ENCODE data around the gene PRPF6. TPM values are rescaled to one million over a fixed set of nuclear protein-coding genes. Genes with fewer than 3 reads are reported as not detected.

The PRPF6 gene
- total RNA-seq, 2 donors from 2014 or later: 88.5 to 97.4 TPM

GRCh38 chr20:64065062-64065973 is 84.4 kb downstream of the PRPF6 start:
- peak overlapping the region; percentile 90 for H3K27ac Mint-ChIP-seq
- no peaks in the 10 kb centered on the region for H3K27me3 Mint-ChIP-seq
- H3K9me3 Mint-ChIP-seq: no peaks in the 10 kb centered on the region
- peak overlapping the region; percentile 89 for H3K4me3 Mint-ChIP-seq
- ATAC-seq (replicated peaks): no peak
- H3K4me1 Mint-ChIP-seq: peaks cover 32% of the 10 kb centered on the region
- peaks cover 5% of the 10 kb centered on the region for H3K36me3 Mint-ChIP-seq (ENCODE audit: low read depth)

GRCh38 chr20:64065974-64066343 is 85.0 kb downstream of the PRPF6 start:
- Mint-ChIP-seq H3K9me3 (no peaks in the 10 kb centered on the region), H3K36me3 (ENCODE audit: low read depth) (peaks cover 5% of the 10 kb centered on the region), H3K27ac (peak overlapping the region; percentile 90), H3K4me1 (peaks cover 32% of the 10 kb centered on the region), H3K4me3 (peak overlapping the region; percentile 89), H3K27me3 (no peaks in the 10 kb centered on the region)
- peak; percentile 80 for ATAC-seq (replicated peaks)

- no peaks in the 10 kb centered on the region for H3K9me3 Mint-ChIP-seq
- peak overlapping the region; percentile 20 for H3K4me3 Mint-ChIP-seq
- peaks cover 5% of the 10 kb centered on the region for H3K36me3 Mint-ChIP-seq (ENCODE audit: low read depth)
- no peak for ATAC-seq (replicated peaks)
- H3K27me3 Mint-ChIP-seq: no peaks in the 10 kb centered on the region
- H3K4me1 Mint-ChIP-seq: peaks cover 32% of the 10 kb centered on the region
- H3K27ac Mint-ChIP-seq: peak overlapping the region; percentile 28
Measured at GRCh38 chr20:64067005-64067632, 86.2 kb downstream of the PRPF6 start.

- H3K27me3 Mint-ChIP-seq: no peaks in the 10 kb centered on the region
- H3K36me3 Mint-ChIP-seq (ENCODE audit: low read depth): peaks cover 5% of the 10 kb centered on the region
- H3K4me3 Mint-ChIP-seq: no peak overlapping the region
- H3K4me1 Mint-ChIP-seq: peaks cover 32% of the 10 kb centered on the region
- ATAC-seq (replicated peaks): no peak
- peak overlapping the region; percentile 25 for H3K27ac Mint-ChIP-seq
- H3K9me3 Mint-ChIP-seq: no peaks in the 10 kb centered on the region
Measured at GRCh38 chr20:64067733-64068307, 86.9 kb downstream of the PRPF6 start.

- Mint-ChIP-seq H3K9me3 (no peaks in the 10 kb centered on the region), H3K27me3 (no peaks in the 10 kb centered on the region), H3K27ac (peak overlapping the region; percentile 25), H3K4me3 (no peak overlapping the region), H3K36me3 (ENCODE audit: low read depth) (peaks cover 10% of the 10 kb centered on the region), H3K4me1 (peaks cover 32% of the 10 kb centered on the region)
- ATAC-seq (replicated peaks): no peak
Measured at GRCh38 chr20:64068386-64069208, 87.7 kb downstream of the PRPF6 start.

- peaks cover 11% of the 10 kb centered on the region for H3K36me3 Mint-ChIP-seq (ENCODE audit: low read depth)
- no peak for ATAC-seq (replicated peaks)
- H3K4me3 Mint-ChIP-seq: no peak overlapping the region
- no peak overlapping the region for H3K27ac Mint-ChIP-seq
- no peaks in the 10 kb centered on the region for H3K27me3 Mint-ChIP-seq
- H3K9me3 Mint-ChIP-seq: no peaks in the 10 kb centered on the region
- H3K4me1 Mint-ChIP-seq: peaks cover 26% of the 10 kb centered on the region
Measured at GRCh38 chr20:64069209-64069613, 88.3 kb downstream of the PRPF6 start.

GRCh38 chr20:64069614-64070243 is 88.8 kb downstream of the PRPF6 start:
- no peaks in the 10 kb centered on the region for H3K9me3 Mint-ChIP-seq
- H3K4me3 Mint-ChIP-seq: no peak overlapping the region
- H3K4me1 Mint-ChIP-seq: peaks cover 26% of the 10 kb centered on the region

GRCh38 chr20:64070244-64070993 is 89.5 kb downstream of the PRPF6 start:
- Mint-ChIP-seq H3K36me3 (ENCODE audit: low read depth) (peaks cover 16% of the 10 kb centered on the region), H3K27ac (no peak overlapping the region), H3K9me3 (no peaks in the 10 kb centered on the region), H3K27me3 (no peaks in the 10 kb centered on the region), H3K4me1 (peaks cover 21% of the 10 kb centered on the region), H3K4me3 (no peak overlapping the region)
- no peak for ATAC-seq (replicated peaks)

More at GRCh38 chr20:64069614-64070243, 88.8 kb downstream of the PRPF6 start:
- peaks cover 15% of the 10 kb centered on the region for H3K36me3 Mint-ChIP-seq (ENCODE audit: low read depth)
- no peak for ATAC-seq (replicated peaks)
- no peak overlapping the region for H3K27ac Mint-ChIP-seq
- no peaks in the 10 kb centered on the region for H3K27me3 Mint-ChIP-seq

GRCh38 chr20:64071341-64072332 is 90.7 kb downstream of the PRPF6 start:
- H3K36me3 Mint-ChIP-seq (ENCODE audit: low read depth): peaks cover 22% of the 10 kb centered on the region
- H3K4me1 Mint-ChIP-seq: peaks cover 12% of the 10 kb centered on the region
- H3K4me3 Mint-ChIP-seq: no peak overlapping the region
- H3K9me3 Mint-ChIP-seq: no peaks in the 10 kb centered on the region
- peak overlapping the region; percentile 30 for H3K27ac Mint-ChIP-seq
- no peaks in the 10 kb centered on the region for H3K27me3 Mint-ChIP-seq
- no peak for ATAC-seq (replicated peaks)

- Mint-ChIP-seq H3K27me3 (no peaks in the 10 kb centered on the region), H3K9me3 (no peaks in the 10 kb centered on the region), H3K4me3 (no peak overlapping the region), H3K4me1 (peaks cover 6% of the 10 kb centered on the region), H3K36me3 (ENCODE audit: low read depth) (peaks cover 23% of the 10 kb centered on the region), H3K27ac (peak overlapping the region; percentile 30)
- no peak for ATAC-seq (replicated peaks)
Measured at GRCh38 chr20:64072498-64073063, 91.6 kb downstream of the PRPF6 start.

- H3K27me3 Mint-ChIP-seq: no peaks in the 10 kb centered on the region
- peaks cover 29% of the 10 kb centered on the region for H3K36me3 Mint-ChIP-seq (ENCODE audit: low read depth)
- no peaks in the 10 kb centered on the region for H3K9me3 Mint-ChIP-seq
- no peak overlapping the region for H3K4me3 Mint-ChIP-seq
- no peak for ATAC-seq (replicated peaks)
- no peaks in the 10 kb centered on the region for H3K4me1 Mint-ChIP-seq
- no peak overlapping the region for H3K27ac Mint-ChIP-seq
Measured at GRCh38 chr20:64073476-64074183, 92.7 kb downstream of the PRPF6 start.

All from activated T-helper 17 cell treated with anti-CD3 and anti-CD28 coated beads, Interleukin-2, amount 50 U/mL, for 72 hours (primary cell).